HEK293 (cell line): ENCODE measurements around the gene XKR7.

Experiments used
- CTCF ChIA-PET: fragments of 350-600 bp; formaldehyde crosslinking; extraction: SDS; loops from one replicate; lab custom pipeline; 2021; ENCODE audit warnings: antibody characterized with exemption; lab: Yijun Ruan, JAX
- POLR2A ChIA-PET: fragments of 300-600 bp; formaldehyde crosslinking; extraction: SDS; loops from one replicate; lab custom pipeline; 2020; ENCODE audit warnings: antibody characterized with exemption, inconsistent platforms; lab: Yijun Ruan, JAX
- H3K27ac ChIP-seq: fragments of 200-500 bp; sonication (Bioruptor generic); 2 replicates; pipeline ENCODE4 v1.5.1; 2014; ENCODE audit warnings: low read depth, low read length, control low read depth, inconsistent platforms; ENCODE audit errors: extremely low read depth
- H3K36me3 ChIP-seq, 2 experiments: fragments of 200-500 bp in 1 of 2; sonication (Bioruptor generic) in 1 of 2; 1 replicate in 1 of 2; 2 replicates in 1 of 2; pipeline ENCODE4 v1.5.1; 2014 to 2017; ENCODE audit warnings: inconsistent platforms in 2 of 2, low read length in 2 of 2; ENCODE audit not compliant: control insufficient read depth in 2 of 2, insufficient read depth in 1 of 2
- H3K4me1 ChIP-seq: fragments of 200-500 bp; sonication (Bioruptor generic); 2 replicates; pipeline ENCODE4 v1.5.1; 2014; ENCODE audit warnings: mild to moderate bottlenecking, low read length, inconsistent platforms; ENCODE audit not compliant: control insufficient read depth, insufficient read depth
- H3K4me3 ChIP-seq: 2 replicates; pipeline ENCODE4 v1.5.1; 2011; ENCODE audit warnings: low read depth, mild to moderate bottlenecking, control low read depth, low read length, moderate library complexity
- H3K9me3 ChIP-seq: fragments of 200-500 bp; sonication (Bioruptor generic); 2 replicates; pipeline ENCODE4 v1.5.1; 2014; ENCODE audit warnings: low read depth, low read length, inconsistent platforms; ENCODE audit not compliant: control insufficient read depth, insufficient read depth
- ATF2 ChIP-seq: fragments of 450-650 bp; formaldehyde crosslinking; IDR thresholded peaks from 2 replicates; pipeline ENCODE4 v1.5.1; 2016; ENCODE audit warnings: missing biosample characterization, missing genetic modification characterization, low read depth
- IKZF3 ChIP-seq: fragments of 450-650 bp; IDR thresholded peaks from 2 replicates; pipeline ENCODE4 v1.5.0; 2018; ENCODE audit warnings: missing biosample characterization, mild to moderate bottlenecking, missing genetic modification characterization, moderate library complexity
- KLF10 ChIP-seq: fragments of 450-650 bp; IDR thresholded peaks from 2 replicates; pipeline ENCODE4 v1.5.1; 2018; ENCODE audit warnings: missing biosample characterization, mild to moderate bottlenecking, missing genetic modification characterization
- KLF17 ChIP-seq: fragments of 450-650 bp; formaldehyde crosslinking; IDR thresholded peaks from 2 replicates; pipeline ENCODE4 v1.5.1; 2016; ENCODE audit warnings: missing biosample characterization, missing genetic modification characterization
- PRDM1 ChIP-seq: fragments of 450-650 bp; formaldehyde crosslinking; IDR thresholded peaks from 2 replicates; pipeline ENCODE4; 2016; ENCODE audit warnings: missing biosample characterization, missing genetic modification characterization
- PRDM6 ChIP-seq: fragments of 450-650 bp; formaldehyde crosslinking; IDR thresholded peaks from 2 replicates; pipeline ENCODE4 v1.5.1; 2017; ENCODE audit warnings: missing biosample characterization, missing genetic modification characterization
- SP2 ChIP-seq: fragments of 450-650 bp; formaldehyde crosslinking; IDR thresholded peaks from 2 replicates; pipeline ENCODE4 v1.5.1; 2016; ENCODE audit warnings: missing biosample characterization, missing genetic modification characterization
- TSHZ1 ChIP-seq: fragments of 450-650 bp; formaldehyde crosslinking; IDR thresholded peaks from 2 replicates; pipeline ENCODE4 v1.5.1; 2016; ENCODE audit warnings: missing biosample characterization, missing genetic modification characterization, borderline replicate concordance
- ZBTB17 ChIP-seq: fragments of 450-650 bp; formaldehyde crosslinking; IDR thresholded peaks from 2 replicates; pipeline ENCODE4 v1.5.1; 2016; ENCODE audit warnings: missing biosample characterization, missing genetic modification characterization
- ZIC2 ChIP-seq: fragments of 450-650 bp; formaldehyde crosslinking; IDR thresholded peaks from 2 replicates; pipeline ENCODE4 v1.5.1; 2016; ENCODE audit warnings: missing biosample characterization, missing genetic modification characterization
- ZNF23 ChIP-seq: fragments of 450-650 bp; formaldehyde crosslinking; IDR thresholded peaks from 2 replicates; pipeline ENCODE4 v1.5.1; 2016; ENCODE audit warnings: missing biosample characterization, missing genetic modification characterization, borderline replicate concordance
- ZNF518A ChIP-seq: fragments of 450-650 bp; formaldehyde crosslinking; conservative IDR thresholded peaks from 2 replicates; pipeline ENCODE4 v1.5.1; 2016; ENCODE audit warnings: low read depth, missing biosample characterization, missing genetic modification characterization
- ZNF600 ChIP-seq: fragments of 450-650 bp; formaldehyde crosslinking; IDR thresholded peaks from 2 replicates; pipeline ENCODE4 v1.5.1; 2016; ENCODE audit warnings: missing biosample characterization, missing genetic modification characterization
- ZNF629 ChIP-seq: fragments of 450-650 bp; formaldehyde crosslinking; IDR thresholded peaks from 2 replicates; pipeline ENCODE4 v1.5.1; 2017; ENCODE audit warnings: missing biosample characterization, missing genetic modification characterization
- TF ChIP-seq, protein P1 (sequence below): fragments of 450-650 bp; formaldehyde crosslinking; IDR thresholded peaks from 2 replicates; pipeline ENCODE4 v1.5.1; 2017; ENCODE audit warnings: missing biosample characterization, missing genetic modification characterization
- TF ChIP-seq, protein P2 (sequence below): fragments of 450-650 bp; formaldehyde crosslinking; IDR thresholded peaks from 2 replicates; pipeline ENCODE4 v1.5.0; 2017; ENCODE audit warnings: missing biosample characterization, missing genetic modification characterization, borderline replicate concordance

XKR7 gene

DNA sequence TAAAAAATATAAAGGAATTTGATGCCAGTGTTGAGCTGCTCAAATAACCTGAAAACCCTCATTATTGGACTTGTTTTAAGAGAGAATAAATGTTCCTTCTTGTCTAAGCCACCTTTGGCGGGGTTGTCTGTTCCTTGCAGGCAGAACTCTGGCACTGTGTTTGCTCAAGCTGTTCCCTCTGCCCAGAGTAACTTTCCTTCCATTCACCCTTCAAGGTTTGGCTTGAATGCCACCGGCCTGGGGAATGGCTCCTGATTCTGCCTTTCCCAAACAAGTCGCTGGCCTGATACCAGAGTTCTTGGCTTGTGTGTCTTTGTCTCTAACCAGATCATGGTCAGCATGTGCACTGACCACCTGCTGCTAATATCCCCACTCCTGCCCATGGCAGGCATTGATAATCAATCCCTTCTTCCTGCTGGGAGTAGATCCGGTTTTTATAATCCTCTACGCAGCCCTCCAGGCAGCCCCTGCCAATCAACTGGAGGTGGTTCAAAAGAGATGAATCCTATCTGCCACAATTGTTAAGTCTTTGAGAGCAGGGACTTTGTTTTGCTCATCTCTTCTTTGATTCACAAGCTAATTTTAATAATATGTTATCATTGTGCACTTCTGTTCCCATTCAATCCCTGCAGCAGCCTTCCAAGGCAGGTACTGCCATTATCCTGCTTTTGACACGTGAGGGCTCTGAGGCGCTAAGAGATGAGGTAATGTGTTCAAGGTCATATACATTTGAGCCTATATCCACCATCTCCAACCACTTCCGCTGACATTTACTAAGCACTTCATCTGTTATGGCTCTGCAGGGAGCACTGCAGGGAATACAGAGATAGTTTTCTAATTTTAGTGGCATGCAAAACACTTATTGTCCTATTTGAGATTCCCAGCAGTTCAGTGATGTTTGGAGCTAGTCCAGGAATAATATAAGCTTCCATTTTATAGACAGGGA lies 39.2 kb downstream of the XKR7 start:
- POLR2A ChIA-PET: no interaction called here
- TF ChIP-seq ZIC2 (tag by site-specific recombination): peak; percentile 63
- TF ChIP-seq KLF10: 0 out of 2 replicates have a peak, but pooled peaks have one; percentile 16
- TF ChIP-seq TSHZ1 (tag by site-specific recombination): 0 out of 2 replicates have a peak, but pooled peaks have one; percentile 15
- TF ChIP-seq ZNF23: peak; percentile 82; the same call in 1 of the 2 replicates
- TF ChIP-seq, protein P1, sequence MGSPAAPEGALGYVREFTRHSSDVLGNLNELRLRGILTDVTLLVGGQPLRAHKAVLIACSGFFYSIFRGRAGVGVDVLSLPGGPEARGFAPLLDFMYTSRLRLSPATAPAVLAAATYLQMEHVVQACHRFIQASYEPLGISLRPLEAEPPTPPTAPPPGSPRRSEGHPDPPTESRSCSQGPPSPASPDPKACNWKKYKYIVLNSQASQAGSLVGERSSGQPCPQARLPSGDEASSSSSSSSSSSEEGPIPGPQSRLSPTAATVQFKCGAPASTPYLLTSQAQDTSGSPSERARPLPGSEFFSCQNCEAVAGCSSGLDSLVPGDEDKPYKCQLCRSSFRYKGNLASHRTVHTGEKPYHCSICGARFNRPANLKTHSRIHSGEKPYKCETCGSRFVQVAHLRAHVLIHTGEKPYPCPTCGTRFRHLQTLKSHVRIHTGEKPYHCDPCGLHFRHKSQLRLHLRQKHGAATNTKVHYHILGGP: no peak
- peak; percentile 79 for TF ChIP-seq ZNF600
- TF ChIP-seq ZNF629 (tag by site-specific recombination): peak; percentile 73; the same call in 1 of the 2 replicates
- peak; percentile 9; the same call in 1 of the 2 replicates for TF ChIP-seq SP2
- peak; percentile 51; the same call in 1 of the 2 replicates for TF ChIP-seq PRDM6 (tag by site-specific recombination)
- TF ChIP-seq PRDM1 (tag by site-specific recombination): no peak
- TF ChIP-seq ZBTB17: peak; percentile 80
- TF ChIP-seq ATF2 (tag by site-specific recombination): peak; percentile 88
- peak; percentile 16; the same call in 1 of the 2 replicates for TF ChIP-seq IKZF3 (tag by site-specific recombination)
- TF ChIP-seq KLF17: no peak
- TF ChIP-seq, protein P2, sequence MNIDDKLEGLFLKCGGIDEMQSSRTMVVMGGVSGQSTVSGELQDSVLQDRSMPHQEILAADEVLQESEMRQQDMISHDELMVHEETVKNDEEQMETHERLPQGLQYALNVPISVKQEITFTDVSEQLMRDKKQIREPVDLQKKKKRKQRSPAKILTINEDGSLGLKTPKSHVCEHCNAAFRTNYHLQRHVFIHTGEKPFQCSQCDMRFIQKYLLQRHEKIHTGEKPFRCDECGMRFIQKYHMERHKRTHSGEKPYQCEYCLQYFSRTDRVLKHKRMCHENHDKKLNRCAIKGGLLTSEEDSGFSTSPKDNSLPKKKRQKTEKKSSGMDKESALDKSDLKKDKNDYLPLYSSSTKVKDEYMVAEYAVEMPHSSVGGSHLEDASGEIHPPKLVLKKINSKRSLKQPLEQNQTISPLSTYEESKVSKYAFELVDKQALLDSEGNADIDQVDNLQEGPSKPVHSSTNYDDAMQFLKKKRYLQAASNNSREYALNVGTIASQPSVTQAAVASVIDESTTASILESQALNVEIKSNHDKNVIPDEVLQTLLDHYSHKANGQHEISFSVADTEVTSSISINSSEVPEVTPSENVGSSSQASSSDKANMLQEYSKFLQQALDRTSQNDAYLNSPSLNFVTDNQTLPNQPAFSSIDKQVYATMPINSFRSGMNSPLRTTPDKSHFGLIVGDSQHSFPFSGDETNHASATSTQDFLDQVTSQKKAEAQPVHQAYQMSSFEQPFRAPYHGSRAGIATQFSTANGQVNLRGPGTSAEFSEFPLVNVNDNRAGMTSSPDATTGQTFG (tag by site-specific recombination): no peak
- peak; percentile 48; the same call in 1 of the 2 replicates for TF ChIP-seq ZNF518A (tag by site-specific recombination)
- TF ChIP-seq, all 188 proteins: peak for 12
- Histone ChIP-seq H3K4me3 (no peak overlapping the region), H3K36me3 (no peaks in the 10 kb centered on the region), H3K4me1 (peaks cover 8% of the 10 kb centered on the region), H3K9me3 (no peaks in the 10 kb centered on the region), H3K27ac (no peak overlapping the region; the same call in 1 of the 2 replicates)
- CTCF ChIA-PET: interaction anchor here (1.0 to 1.6 kb wide), 5 partner anchors 16 to 444 kb away, joined by 3 to 5 read pairs (median 3); no protein-coding TSS in a partner anchor
